Measurements from ENCODE around the gene PLPP4. TPM values are rescaled to one million over a fixed set of nuclear protein-coding genes. Genes with fewer than 3 reads are reported as not detected.

Gene PLPP4
- total RNA-seq, 4 donors from 2014 or later: 2.5 TPM; not detected in 3

DNA sequence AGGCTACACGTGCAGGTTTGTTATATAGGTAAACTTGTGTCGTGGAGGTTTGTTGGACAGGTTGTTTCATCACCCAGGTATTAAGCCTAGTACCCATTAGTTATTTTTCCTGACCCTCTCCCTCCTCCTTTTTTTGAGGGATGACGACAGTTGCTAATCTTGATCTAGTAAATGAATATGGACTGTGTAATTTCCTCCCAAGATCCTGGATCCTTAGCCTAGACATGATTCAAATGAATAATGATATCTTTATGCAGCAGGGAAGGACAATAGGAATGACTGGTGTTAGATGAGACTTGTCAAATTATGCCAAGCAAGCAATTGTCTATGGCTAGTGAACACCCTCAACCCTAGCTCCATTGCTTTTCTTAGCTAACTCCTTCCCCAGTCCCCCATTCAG lies 156.2 kb downstream of the PLPP4 start:
- 63 to 74% methylated on average over 3 of the region's 3 CpGs for WGBS, 2 donors (ENCODE audit: low coverage in 1 of 2)
- no peak for ATAC-seq
- peaks cover 0 to 29% (median 0%) of the 10 kb centered on the region in 3 donors for H3K9me3 ChIP-seq

DNA sequence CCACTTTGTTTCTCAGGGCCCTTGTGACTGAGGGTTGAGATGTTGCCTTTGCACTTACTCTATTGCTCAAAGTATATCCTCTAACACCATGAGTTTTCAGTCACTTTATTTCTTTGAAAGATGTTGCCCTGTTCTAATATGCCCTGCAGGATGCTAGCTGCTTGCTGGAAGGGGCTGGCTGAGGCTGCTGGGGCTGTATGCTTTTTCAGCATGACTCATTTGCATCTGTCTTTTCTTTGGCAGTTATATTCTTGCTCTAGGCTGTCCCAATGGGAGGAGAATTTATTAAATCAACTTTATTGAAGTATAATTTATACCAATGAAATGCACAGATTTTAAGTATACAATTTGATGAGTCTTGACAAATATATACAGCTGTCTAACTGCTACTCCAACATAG lies 157.7 kb downstream of the PLPP4 start:
- no peak for ATAC-seq

More for the DNA sequence above, 156.2 kb downstream of the PLPP4 start:
- no peak for TF ChIP-seq EP300 (IDR thresholded peaks at IDR 0.05)
- TF ChIP-seq, protein P1, sequence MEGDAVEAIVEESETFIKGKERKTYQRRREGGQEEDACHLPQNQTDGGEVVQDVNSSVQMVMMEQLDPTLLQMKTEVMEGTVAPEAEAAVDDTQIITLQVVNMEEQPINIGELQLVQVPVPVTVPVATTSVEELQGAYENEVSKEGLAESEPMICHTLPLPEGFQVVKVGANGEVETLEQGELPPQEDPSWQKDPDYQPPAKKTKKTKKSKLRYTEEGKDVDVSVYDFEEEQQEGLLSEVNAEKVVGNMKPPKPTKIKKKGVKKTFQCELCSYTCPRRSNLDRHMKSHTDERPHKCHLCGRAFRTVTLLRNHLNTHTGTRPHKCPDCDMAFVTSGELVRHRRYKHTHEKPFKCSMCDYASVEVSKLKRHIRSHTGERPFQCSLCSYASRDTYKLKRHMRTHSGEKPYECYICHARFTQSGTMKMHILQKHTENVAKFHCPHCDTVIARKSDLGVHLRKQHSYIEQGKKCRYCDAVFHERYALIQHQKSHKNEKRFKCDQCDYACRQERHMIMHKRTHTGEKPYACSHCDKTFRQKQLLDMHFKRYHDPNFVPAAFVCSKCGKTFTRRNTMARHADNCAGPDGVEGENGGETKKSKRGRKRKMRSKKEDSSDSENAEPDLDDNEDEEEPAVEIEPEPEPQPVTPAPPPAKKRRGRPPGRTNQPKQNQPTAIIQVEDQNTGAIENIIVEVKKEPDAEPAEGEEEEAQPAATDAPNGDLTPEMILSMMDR (IDR thresholded peaks at IDR 0.05): no peak
- TF ChIP-seq POLR2AphosphoS5 (IDR thresholded peaks at IDR 0.05): no peak
- TF ChIP-seq POLR2A (IDR thresholded peaks at IDR 0.05): no peak
- no peaks in the 10 kb centered on the region for H3K4me1 ChIP-seq
- no peaks in the 10 kb centered on the region for H3K27me3 ChIP-seq
- no peak overlapping the region for H3K4me3 ChIP-seq
- H3K27ac ChIP-seq: no peak overlapping the region
- H3K36me3 ChIP-seq: no peaks in the 10 kb centered on the region

DNA sequence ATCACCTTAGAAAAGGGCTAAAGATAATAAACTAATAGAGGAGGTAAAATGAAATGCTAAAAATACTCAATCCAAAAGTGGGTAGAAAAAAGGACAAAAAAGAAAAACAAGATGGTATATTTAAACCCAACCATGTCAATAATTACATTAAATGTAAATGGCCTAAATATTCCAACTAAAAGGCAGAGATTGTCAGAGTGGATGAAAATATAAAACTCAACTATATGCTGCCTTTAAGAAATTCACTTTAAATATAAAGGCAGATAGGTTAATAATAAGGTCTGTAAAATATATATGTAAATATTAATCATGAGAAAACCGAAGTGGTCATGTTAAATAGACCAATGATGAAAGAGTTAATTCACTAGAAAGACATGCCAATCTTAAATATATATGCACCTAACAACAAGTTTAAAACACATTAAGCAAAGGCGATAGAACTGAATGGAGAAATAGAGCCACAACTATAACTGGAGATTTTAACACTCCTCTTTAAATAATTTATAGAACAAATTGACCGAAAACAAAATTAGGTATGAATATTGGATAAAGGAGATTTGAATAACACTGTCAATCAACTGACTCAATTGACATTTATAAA lies 159.4 kb downstream of the PLPP4 start:
- peaks cover 0 to 29% (median 0%) of the 10 kb centered on the region in 3 donors for H3K9me3 ChIP-seq
- no peak for TF ChIP-seq POLR2A (IDR thresholded peaks at IDR 0.05)
- TF ChIP-seq EP300 (IDR thresholded peaks at IDR 0.05): no peak
- TF ChIP-seq, protein P1 (IDR thresholded peaks at IDR 0.05): no peak
- no peak for TF ChIP-seq POLR2AphosphoS5 (IDR thresholded peaks at IDR 0.05)
- H3K27me3 ChIP-seq: no peaks in the 10 kb centered on the region
- no peaks in the 10 kb centered on the region for H3K4me1 ChIP-seq
- no peak overlapping the region for H3K4me3 ChIP-seq
- ATAC-seq: no peak
- 46 to 76% methylated on average over 3 of the region's 3 CpGs for WGBS, 2 donors (ENCODE audit: low coverage in 1 of 2)
- no peak overlapping the region for H3K27ac ChIP-seq
- H3K36me3 ChIP-seq: no peaks in the 10 kb centered on the region

More for the DNA sequence above, 157.7 kb downstream of the PLPP4 start:
- Histone ChIP-seq H3K27ac (no peak overlapping the region), H3K27me3 (no peaks in the 10 kb centered on the region), H3K9me3 (peaks cover 0 to 29% (median 0%) of the 10 kb centered on the region in 3 donors), H3K4me1 (no peaks in the 10 kb centered on the region), H3K36me3 (no peaks in the 10 kb centered on the region), H3K4me3 (no peak overlapping the region)
- no peak for TF ChIP-seq POLR2A (IDR thresholded peaks at IDR 0.05)
- TF ChIP-seq POLR2AphosphoS5 (IDR thresholded peaks at IDR 0.05): no peak
- TF ChIP-seq, protein P1 (IDR thresholded peaks at IDR 0.05): no peak
- no peak for TF ChIP-seq EP300 (IDR thresholded peaks at IDR 0.05)

DNA sequence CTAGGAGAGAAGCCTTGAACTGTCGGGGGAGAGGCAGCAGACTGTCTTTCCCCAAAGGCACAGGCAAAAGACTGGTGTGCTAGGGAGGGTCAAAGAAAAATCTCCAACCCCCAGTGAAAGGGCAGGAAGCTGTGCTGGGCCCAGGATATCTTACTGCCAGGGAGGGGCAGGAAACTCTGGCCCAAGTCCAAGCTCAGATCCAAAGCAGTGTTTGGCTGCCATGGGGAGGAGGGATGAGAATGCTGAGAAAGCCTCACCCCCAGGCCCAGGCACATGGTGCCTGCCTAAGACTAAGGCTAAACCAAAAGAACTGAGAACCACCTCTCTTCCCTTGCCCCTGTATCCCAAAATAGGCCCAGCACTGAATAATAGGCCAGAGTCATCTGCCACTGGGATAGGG lies 171.2 kb downstream of the PLPP4 start:
- no peak for ATAC-seq
- no peak overlapping the region for H3K27ac ChIP-seq
- H3K4me3 ChIP-seq: no peak overlapping the region
- WGBS, 2 donors (ENCODE audit: low coverage in 1 of 2): no CpG with 5 or more reads among the region's 1 CpG
- no peaks in the 10 kb centered on the region for H3K36me3 ChIP-seq
- H3K4me1 ChIP-seq: no peaks in the 10 kb centered on the region
- peaks cover 25% of the 10 kb centered on the region for H3K27me3 ChIP-seq
- peaks cover 0 to 15% (median 0%) of the 10 kb centered on the region in 3 donors for H3K9me3 ChIP-seq
- TF ChIP-seq POLR2AphosphoS5 (IDR thresholded peaks at IDR 0.05) (no peak), EP300 (IDR thresholded peaks at IDR 0.05) (no peak), POLR2A (IDR thresholded peaks at IDR 0.05) (no peak)
- TF ChIP-seq, protein P1 (IDR thresholded peaks at IDR 0.05): no peak

DNA sequence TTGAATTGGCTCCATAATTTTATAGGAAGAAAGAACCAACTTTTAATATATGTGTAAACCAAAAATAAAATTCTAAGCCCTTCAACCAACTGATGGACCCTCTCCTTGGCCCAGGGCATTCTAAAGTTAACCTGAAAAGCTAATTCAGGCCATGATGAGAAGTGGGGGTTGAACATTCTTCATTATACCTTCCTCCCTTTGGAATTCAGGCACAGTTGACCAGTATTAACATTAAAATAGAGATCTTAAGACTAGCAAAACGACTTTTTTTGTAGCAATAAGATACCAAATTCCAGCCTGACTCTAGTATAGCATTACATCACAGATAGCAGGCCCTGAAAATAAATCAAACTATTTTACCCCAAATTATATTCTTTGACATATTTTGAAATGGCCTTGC lies 173.2 kb downstream of the PLPP4 start:
- H3K4me3 ChIP-seq: no peak overlapping the region
- no peak for TF ChIP-seq POLR2A (IDR thresholded peaks at IDR 0.05)
- TF ChIP-seq, protein P1 (IDR thresholded peaks at IDR 0.05): no peak
- no peak for TF ChIP-seq POLR2AphosphoS5 (IDR thresholded peaks at IDR 0.05)
- no peak for TF ChIP-seq EP300 (IDR thresholded peaks at IDR 0.05)
- no peaks in the 10 kb centered on the region for H3K36me3 ChIP-seq
- peaks cover 18% of the 10 kb centered on the region for H3K27me3 ChIP-seq
- H3K9me3 ChIP-seq: peaks cover 0 to 15% (median 0%) of the 10 kb centered on the region in 3 donors
- no peaks in the 10 kb centered on the region for H3K4me1 ChIP-seq
- no peak overlapping the region for H3K27ac ChIP-seq
- ATAC-seq: no peak
- 38 to 50% methylated on average over 1 of the region's 1 CpG for WGBS, 2 donors (ENCODE audit: low coverage in 1 of 2)
